Spleen (tissue), 11 donors: ENCODE measurements around the gene SETBP1. TPM values are rescaled to one million over a fixed set of nuclear protein-coding genes. Genes with fewer than 3 reads are reported as not detected.

ENCODE experiments used
- DNase-seq: peaks from one replicate; pipeline ENCODE4 v3.0.0-alpha.2; 2020
- H3K27ac ChIP-seq, 8 donors: fragments of 200-600 bp; sonication (generic) in 7 of 8; 1 replicate in 4 of 8; 2 replicates in 4 of 8; pipeline versions ENCODE4 v1.5.0 to v1.8.0; 2016 to 2021; ENCODE audit warnings: inconsistent platforms in 4 of 8, mild to moderate bottlenecking in 4 of 8, moderate library complexity in 1 of 8
- H3K27me3 ChIP-seq, 7 donors: fragments of 200-600 bp; sonication (generic) in 6 of 7; replicated peaks in 1 of 7; 1 replicate in 4 of 7; 2 replicates in 3 of 7; pipeline versions ENCODE4 v1.5.0 to v1.8.0; 2016 to 2021; ENCODE audit warnings: inconsistent platforms in 3 of 7, mild to moderate bottlenecking in 1 of 7
- H3K36me3 ChIP-seq, 6 donors: fragments of 200-600 bp; sonication (generic) in 5 of 6; 1 replicate in 4 of 6; 2 replicates in 2 of 6; pipeline versions ENCODE4 v1.5.0 to v1.8.0; 2016 to 2021; ENCODE audit warnings: inconsistent platforms in 2 of 6
- H3K4me1 ChIP-seq, 6 donors: fragments of 200-600 bp; sonication (generic) in 5 of 6; 1 replicate in 3 of 6; 2 replicates in 3 of 6; pipeline versions ENCODE4 v1.5.0 to v1.8.0; 2016 to 2021; ENCODE audit warnings: inconsistent platforms in 3 of 6
- H3K4me3 ChIP-seq, 8 donors: fragments of 200-600 bp; sonication (generic) in 7 of 8; 1 replicate in 4 of 8; 2 replicates in 4 of 8; pipeline versions ENCODE4 v1.5.0 to v1.8.0; 2016 to 2021; ENCODE audit warnings: inconsistent platforms in 4 of 8, mild to moderate bottlenecking in 4 of 8, moderate library complexity in 2 of 8
- H3K9me3 ChIP-seq, 8 donors: fragments of 200-600 bp; sonication (generic) in 7 of 8; 1 replicate in 4 of 8; 2 replicates in 4 of 8; pipeline versions ENCODE4 v1.5.0 to v1.8.0; 2016 to 2021; ENCODE audit warnings: inconsistent platforms in 4 of 8
- POLR2A ChIP-seq, 3 donors: fragments of 450-650 bp; IDR thresholded peaks; one replicate each; pipeline ENCODE4 v1.5.1; 2017; ENCODE audit warnings: antibody characterized with exemption in 3 of 3, mild to moderate bottlenecking in 1 of 3
- POLR2AphosphoS5 ChIP-seq, 3 donors: sonication (generic); formaldehyde crosslinking; IDR thresholded peaks; one replicate each; pipeline ENCODE4 v1.5.1; 2017; ENCODE audit warnings: antibody characterized with exemption in 3 of 3
- WGBS, 5 donors: extraction: QIAGEN DNeasy Blood & Tissue Kit in 3 of 5; methylation state at CpG; one replicate each; pipeline versions ENCODE4 v1.1.5 to v1.1.7; 2013 to 2018; 5-methylcytosine and 5-hydroxymethylcytosine counted together
- intact Hi-C: fragments of 100-400 bp; cut with DNase I; formaldehyde crosslinking; loops from one replicate; pipeline ENCODE4 v1.15.0; 2023; ENCODE audit warnings: low total_unique reads
- polyA plus RNA-seq, 3 donors: library from polyadenylated mRNA; stranded (reverse); fragments of 200-250 nt; gene quantifications; one replicate each; pipeline ENCODE4 v1.2.1, GENCODE V29; 2013
- total RNA-seq, 7 donors: library from RNA; depleted of rRNA in 3 of 7; stranded (reverse); fragments of >200 nt in 3 of 7; fragmentation: NEBNext Ultra II Directional in 4 of 7; extraction: Animal tissue kit (Norgen Biotek cat#: 25700) in 4 of 7; gene quantifications; one replicate each; pipeline versions ENCODE4 v1.1.0 to v1.2.1, GENCODE V29; 2016 to 2021
- TF ChIP-seq, protein P1 (sequence below), 11 experiments: fragments of 200-600 bp in 7 of 11; fragments of 450-650 bp in 4 of 11; sonication (generic) in 4 of 11; IDR thresholded peaks in 8 of 11; conservative IDR thresholded peaks in 3 of 11; 1 replicate in 7 of 11; 2 replicates in 4 of 11; pipeline versions ENCODE4 v1.4.0 to v1.8.0; 2016 to 2021; ENCODE audit warnings: antibody characterized with exemption in 11 of 11, inconsistent platforms in 4 of 11, mild to moderate bottlenecking in 1 of 11
- donor health status: healthy with polysubstance abuse.
- donor health status: DM: no; HTN: no; CAD: no; lungs with moderate emphysema.
- donor health status: DM: no; HTN: no; CAD: no.
- donor health status: Bipolar disorder and iron deficiency.
- donor health status: healthy.
- donor health status: DM: no; HTN: no; CAD: no.
- donor health status: DM: yes; HTN: yes; CAD: no.

SETBP1 gene
- total and polyA plus RNA-seq, 10 donors = 2.0 to 50.7 (median 33.1) TPM

DNA sequence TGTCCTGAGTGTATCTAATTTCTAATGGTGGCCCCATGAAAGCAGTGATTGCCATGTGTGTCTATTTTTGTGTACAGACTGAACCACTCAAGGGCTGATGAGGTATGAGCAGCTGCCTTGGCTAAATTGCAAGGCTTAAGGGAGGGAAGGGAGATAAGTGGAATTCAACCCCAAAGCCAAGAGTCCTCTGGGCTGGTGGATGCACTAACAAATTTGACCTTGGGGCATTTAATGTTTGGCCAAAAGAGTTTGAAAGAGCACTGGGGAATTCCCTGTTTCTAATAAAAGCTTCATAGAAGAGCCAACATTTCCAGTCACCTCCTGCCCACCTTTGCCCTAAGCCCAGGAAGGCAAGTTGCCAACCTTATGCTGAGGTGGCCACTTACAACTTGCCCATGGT, 172.1 kb downstream of the SETBP1 start:
- Histone ChIP-seq H3K36me3 (no peaks in the 10 kb centered on the region), H3K4me3 (no peak overlapping the region), H3K9me3 (no peaks in the 10 kb centered on the region), H3K4me1 (peaks cover 0 to 34% (median 16%) of the 10 kb centered on the region in 6 donors), H3K27ac (no peak overlapping the region), H3K27me3 (no peaks in the 10 kb centered on the region)
- no peak for DNase-seq
- TF ChIP-seq POLR2AphosphoS5 (IDR thresholded peaks at IDR 0.05) (no peak), POLR2A (IDR thresholded peaks at IDR 0.05) (no peak)
- TF ChIP-seq, protein P1, sequence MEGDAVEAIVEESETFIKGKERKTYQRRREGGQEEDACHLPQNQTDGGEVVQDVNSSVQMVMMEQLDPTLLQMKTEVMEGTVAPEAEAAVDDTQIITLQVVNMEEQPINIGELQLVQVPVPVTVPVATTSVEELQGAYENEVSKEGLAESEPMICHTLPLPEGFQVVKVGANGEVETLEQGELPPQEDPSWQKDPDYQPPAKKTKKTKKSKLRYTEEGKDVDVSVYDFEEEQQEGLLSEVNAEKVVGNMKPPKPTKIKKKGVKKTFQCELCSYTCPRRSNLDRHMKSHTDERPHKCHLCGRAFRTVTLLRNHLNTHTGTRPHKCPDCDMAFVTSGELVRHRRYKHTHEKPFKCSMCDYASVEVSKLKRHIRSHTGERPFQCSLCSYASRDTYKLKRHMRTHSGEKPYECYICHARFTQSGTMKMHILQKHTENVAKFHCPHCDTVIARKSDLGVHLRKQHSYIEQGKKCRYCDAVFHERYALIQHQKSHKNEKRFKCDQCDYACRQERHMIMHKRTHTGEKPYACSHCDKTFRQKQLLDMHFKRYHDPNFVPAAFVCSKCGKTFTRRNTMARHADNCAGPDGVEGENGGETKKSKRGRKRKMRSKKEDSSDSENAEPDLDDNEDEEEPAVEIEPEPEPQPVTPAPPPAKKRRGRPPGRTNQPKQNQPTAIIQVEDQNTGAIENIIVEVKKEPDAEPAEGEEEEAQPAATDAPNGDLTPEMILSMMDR (IDR thresholded peaks at IDR 0.05 in 8 of 11, conservative IDR thresholded peaks at IDR 0.05 in 3 of 11) = no peak
- intact Hi-C loops = no loop called here

DNA sequence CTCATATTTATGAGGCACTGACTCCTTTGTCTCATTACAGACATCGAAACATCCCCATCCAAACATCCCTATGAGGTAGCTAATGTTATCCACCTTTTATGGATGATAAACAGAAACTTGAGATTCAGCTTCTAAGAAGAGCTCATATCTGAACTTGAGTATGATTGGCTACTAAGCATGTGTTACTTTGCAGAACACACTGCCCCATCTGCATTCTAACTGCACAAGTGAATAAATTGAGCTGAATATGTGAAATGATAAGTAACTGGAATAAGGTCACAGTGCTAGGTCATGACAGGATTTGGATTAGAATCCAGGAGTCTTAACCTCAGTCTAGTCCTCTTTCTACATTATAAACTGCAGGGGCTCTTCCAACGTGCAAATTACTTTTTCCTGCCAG, 172.7 kb downstream of the SETBP1 start:
- intact Hi-C loops = no loop called here
- no peak for DNase-seq
- Histone ChIP-seq H3K27ac (no peak overlapping the region), H3K4me3 (no peak overlapping the region), H3K36me3 (no peaks in the 10 kb centered on the region), H3K27me3 (no peaks in the 10 kb centered on the region), H3K4me1 (peaks cover 0 to 31% (median 15%) of the 10 kb centered on the region in 6 donors), H3K9me3 (no peaks in the 10 kb centered on the region)
- TF ChIP-seq POLR2A (IDR thresholded peaks at IDR 0.05) (no peak), POLR2AphosphoS5 (IDR thresholded peaks at IDR 0.05) (no peak)
- TF ChIP-seq, protein P1 (IDR thresholded peaks at IDR 0.05 in 8 of 11, conservative IDR thresholded peaks at IDR 0.05 in 3 of 11) = no peak
- WGBS, 5 donors = 79 to 96% (median 88%) methylated on average over 2 of the region's 2 CpGs

DNA sequence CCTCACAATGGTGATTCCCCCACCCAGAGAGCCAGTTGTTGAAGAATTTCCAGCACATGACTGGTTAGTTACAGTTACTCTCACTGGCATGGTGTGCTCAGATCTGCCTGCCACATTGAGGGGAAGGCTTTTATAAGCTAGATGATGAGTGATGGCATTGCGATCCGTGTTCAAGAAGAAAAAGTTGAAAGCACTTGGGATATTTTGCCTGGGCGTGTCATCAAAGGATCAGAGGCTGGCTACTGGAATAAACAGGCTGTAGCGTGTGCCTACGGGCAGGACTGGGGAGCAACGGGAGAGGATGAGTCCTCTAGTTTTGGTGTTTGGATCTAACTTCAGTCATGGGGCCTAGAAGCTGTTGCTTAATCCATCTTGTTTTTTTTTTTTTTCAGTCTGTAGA, 175.0 kb downstream of the SETBP1 start:
- WGBS, 5 donors = 89 to 97% (median 95%) methylated on average over 6 of the region's 6 CpGs
- Histone ChIP-seq H3K4me3 (no peak overlapping the region), H3K27me3 (no peaks in the 10 kb centered on the region), H3K36me3 (no peaks in the 10 kb centered on the region), H3K9me3 (no peaks in the 10 kb centered on the region), H3K27ac (no peak overlapping the region), H3K4me1 (peaks cover 0 to 20% (median 9%) of the 10 kb centered on the region in 6 donors)
- no peak for TF ChIP-seq POLR2A (IDR thresholded peaks at IDR 0.05)
- TF ChIP-seq POLR2AphosphoS5 (IDR thresholded peaks at IDR 0.05) = no peak
- TF ChIP-seq, protein P1 (IDR thresholded peaks at IDR 0.05 in 8 of 11, conservative IDR thresholded peaks at IDR 0.05 in 3 of 11) = no peak
- intact Hi-C loops = no loop called here
- no peak for DNase-seq

DNA sequence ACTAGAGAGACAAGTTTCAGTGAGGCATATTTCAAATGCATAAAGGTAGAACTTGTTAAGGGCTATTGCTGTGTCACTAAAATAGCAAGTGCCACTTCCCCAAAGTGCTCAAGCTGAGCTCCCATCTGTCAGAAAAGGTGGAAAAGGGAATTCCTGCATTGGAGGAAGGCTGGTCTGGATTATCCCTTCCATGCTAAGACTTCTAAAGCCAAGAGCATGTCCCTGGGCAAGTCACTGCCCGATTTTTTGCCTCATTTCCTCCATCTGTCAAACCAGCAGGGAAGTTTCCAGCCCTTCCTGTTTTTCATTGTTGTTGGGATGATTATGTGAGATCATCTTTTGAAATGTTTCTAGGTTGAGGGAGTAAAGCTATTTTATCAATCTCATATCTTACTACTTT, 175.5 kb downstream of the SETBP1 start:
- H3K27ac ChIP-seq = no peak overlapping the region
- no peaks in the 10 kb centered on the region for H3K27me3 ChIP-seq
- H3K4me3 ChIP-seq = no peak overlapping the region
- H3K36me3 ChIP-seq = no peaks in the 10 kb centered on the region
- peaks cover 0 to 20% (median 9%) of the 10 kb centered on the region in 6 donors for H3K4me1 ChIP-seq
- intact Hi-C loops = no loop called here
- H3K9me3 ChIP-seq = no peaks in the 10 kb centered on the region
- TF ChIP-seq, protein P1 (IDR thresholded peaks at IDR 0.05 in 8 of 11, conservative IDR thresholded peaks at IDR 0.05 in 3 of 11) = no peak
- TF ChIP-seq POLR2A (IDR thresholded peaks at IDR 0.05) (no peak), POLR2AphosphoS5 (IDR thresholded peaks at IDR 0.05) (no peak)
- no peak for DNase-seq
- WGBS, 5 donors = 29 to 52% (median 37%) methylated on average over 1 of the region's 1 CpG
